H1 (cell line): Measurements from ENCODE around the gene TBC1D22A. TPM values are rescaled to one million over a fixed set of nuclear protein-coding genes. Genes with fewer than 3 reads are reported as not detected.

Experiments used
- CTCF ChIA-PET: fragments of 300-600 bp; sonication (Branson Sonifier 250); formaldehyde crosslinking; loops from one replicate; lab custom pipeline; 2021; ENCODE audit not compliant: partially characterized antibody; lab: Charles Lee
- POLR2A ChIA-PET: fragments of 300-600 bp; sonication (Branson Sonifier 250); formaldehyde crosslinking; loops from one replicate; lab custom pipeline; 2021; ENCODE audit warnings: inconsistent platforms; ENCODE audit not compliant: partially characterized antibody; lab: Charles Lee
- DNase-seq, 2 experiments: peaks; one replicate each; pipeline versions ENCODE4 v3.0.0 to v3.0.0-alpha.2; 2010 to 2022; ENCODE audit warnings: low spot score in 2 of 2, low read depth in 1 of 2, mixed read lengths in 1 of 2
- FAIRE-seq: peaks from 2 replicates; lab custom pipeline; 2011; peaks lifted over from hg19 to GRCh38; lab: Jason Lieb, UNC
- H2AFZ ChIP-seq: 2 replicates; pipeline ENCODE4 v1.8.1; 2012; ENCODE audit warnings: low read length, inconsistent platforms
- H2AK5ac ChIP-seq: 2 replicates; pipeline ENCODE4 v1.6.1; 2013; ENCODE audit warnings: low read depth, low read length
- H2BK120ac ChIP-seq: replicated peaks from 2 replicates; pipeline ENCODE3; 2013; ENCODE audit warnings: low read depth, low read length, inconsistent platforms
- H2BK12ac ChIP-seq: 2 replicates; pipeline ENCODE4 v1.6.1; 2013; ENCODE audit warnings: low read depth, low read length
- H2BK15ac ChIP-seq: 2 replicates; pipeline ENCODE4 v1.6.1; 2013; ENCODE audit warnings: low read length
- H2BK20ac ChIP-seq: 2 replicates; pipeline ENCODE4 v1.6.1; 2013; ENCODE audit warnings: low read length
- H2BK5ac ChIP-seq: 2 replicates; pipeline ENCODE4 v1.6.1; 2013; ENCODE audit warnings: low read depth, low read length
- H3K14ac ChIP-seq: 2 replicates; pipeline ENCODE4 v1.6.1; 2013; ENCODE audit warnings: inconsistent platforms; ENCODE audit not compliant: insufficient read length
- H3K18ac ChIP-seq: 2 replicates; pipeline ENCODE4 v1.6.1; 2013; ENCODE audit warnings: low read length; ENCODE audit errors: extremely low read depth
- H3K23ac ChIP-seq: 2 replicates; pipeline ENCODE4 v1.6.1; 2013; ENCODE audit warnings: inconsistent platforms; ENCODE audit not compliant: insufficient read length
- H3K23me2 ChIP-seq: 2 replicates; pipeline ENCODE4 v1.6.1; 2013; ENCODE audit warnings: low read depth, low read length
- H3K27ac ChIP-seq: 2 replicates; pipeline ENCODE4 v1.6.1; 2011; ENCODE audit warnings: low read depth, low read length, inconsistent platforms
- H3K27me3 ChIP-seq, 4 experiments: replicated peaks in 1 of 4; 1 replicate in 1 of 4; 2 replicates in 3 of 4; pipeline versions ENCODE4 v1.6.1 to v1.8.1; 2011 to 2013; ENCODE audit warnings: low read length in 3 of 4, mild to moderate bottlenecking in 3 of 4, inconsistent platforms in 2 of 4, mixed read lengths in 2 of 4, moderate library complexity in 1 of 4; ENCODE audit not compliant: control insufficient read depth in 3 of 4, insufficient read depth in 3 of 4; ENCODE audit errors: extremely low read depth in 1 of 4
- H3K36me3 ChIP-seq, 4 experiments: 2 replicates each; pipeline versions ENCODE4 v1.6.1 to v1.8.1; 2011 to 2013; ENCODE audit warnings: mild to moderate bottlenecking in 4 of 4, low read length in 3 of 4, moderate library complexity in 2 of 4, control low read depth in 1 of 4, inconsistent platforms in 1 of 4; ENCODE audit not compliant: insufficient read depth in 4 of 4, control insufficient read depth in 2 of 4
- H3K4ac ChIP-seq: replicated peaks from 2 replicates; pipeline ENCODE3; 2013; ENCODE audit warnings: low read length, low read depth, mixed read lengths, inconsistent platforms; ENCODE audit not compliant: insufficient read length
- H3K4me1 ChIP-seq, 4 experiments: replicated peaks in 1 of 4; 1 replicate in 1 of 4; 2 replicates in 3 of 4; pipeline versions ENCODE4 v1.6.1 to v1.8.1; 2011 to 2013; ENCODE audit warnings: low read length in 3 of 4, inconsistent platforms in 2 of 4, mixed read lengths in 1 of 4; ENCODE audit not compliant: insufficient read depth in 4 of 4, control insufficient read depth in 3 of 4
- H3K4me2 ChIP-seq, 2 experiments: 2 replicates each; pipeline versions ENCODE4 v1.6.1 to v1.8.1; 2011 to 2013; ENCODE audit warnings: low read depth in 2 of 2, low read length in 2 of 2, control low read depth in 1 of 2, inconsistent platforms in 1 of 2, mild to moderate bottlenecking in 1 of 2; ENCODE audit not compliant: insufficient read depth in 1 of 2
- H3K4me3 ChIP-seq, 4 experiments: fragments of 200-600, 300-600 bp in 1 of 4; sonication (generic), shearing (Covaris generic), sonication (Bioruptor Twin) in 1 of 4; 2 replicates each; pipeline versions ENCODE4 v1.5.1 to v1.8.1; 2011 to 2016; ENCODE audit warnings: low read length in 4 of 4, low read depth in 3 of 4, control low read depth in 2 of 4, inconsistent platforms in 2 of 4, mild to moderate bottlenecking in 2 of 4, mixed read lengths in 1 of 4, moderate library complexity in 1 of 4; ENCODE audit not compliant: insufficient read depth in 2 of 4; ENCODE audit errors: extremely low read depth in 1 of 4
- H3K56ac ChIP-seq: replicated peaks from 2 replicates; pipeline ENCODE3; 2013; ENCODE audit warnings: low read depth, mild to moderate bottlenecking, mixed read lengths, low read length, inconsistent platforms; ENCODE audit not compliant: insufficient read length
- H3K79me1 ChIP-seq: 2 replicates; pipeline ENCODE4 v1.6.1; 2013; ENCODE audit warnings: low read depth, low read length, control low read depth
- H3K79me2 ChIP-seq, 2 experiments: 2 replicates each; pipeline versions ENCODE4 v1.6.1 to v1.8.1; 2012 to 2013; ENCODE audit warnings: low read length in 2 of 2, mild to moderate bottlenecking in 2 of 2, inconsistent platforms in 1 of 2; ENCODE audit not compliant: insufficient read depth in 2 of 2, control insufficient read depth in 1 of 2
- H3K9ac ChIP-seq, 4 experiments: replicated peaks in 1 of 4; 1 replicate in 1 of 4; 2 replicates in 3 of 4; pipeline versions ENCODE4 v1.6.1 to v1.8.1; 2011 to 2013; ENCODE audit warnings: low read depth in 3 of 4, low read length in 3 of 4, control low read depth in 2 of 4, mild to moderate bottlenecking in 2 of 4, moderate library complexity in 2 of 4, inconsistent platforms in 1 of 4; ENCODE audit errors: extremely low read depth in 1 of 4
- H3K9me3 ChIP-seq, 2 experiments: 2 replicates each; pipeline versions ENCODE4 v1.6.1 to v1.8.1; 2012 to 2013; ENCODE audit warnings: mild to moderate bottlenecking in 2 of 2, moderate library complexity in 2 of 2, control low read depth in 1 of 2, inconsistent platforms in 1 of 2, low read depth in 1 of 2, low read length in 1 of 2, mixed read lengths in 1 of 2; ENCODE audit not compliant: insufficient read depth in 2 of 2
- H4K20me1 ChIP-seq, 2 experiments: replicated peaks in 1 of 2; 2 replicates each; pipeline versions ENCODE3 to v1.8.1; 2011 to 2013; ENCODE audit warnings: inconsistent platforms in 2 of 2, low read length in 2 of 2, mild to moderate bottlenecking in 1 of 2; ENCODE audit not compliant: insufficient read depth in 2 of 2, control insufficient read depth in 1 of 2
- H4K5ac ChIP-seq: 2 replicates; pipeline ENCODE4 v1.6.1; 2013; ENCODE audit warnings: low read length, low read depth, mixed read lengths, inconsistent platforms; ENCODE audit not compliant: insufficient read length
- H4K8ac ChIP-seq: 2 replicates; pipeline ENCODE4 v1.8.0; 2013; ENCODE audit warnings: mild to moderate bottlenecking, moderate library complexity, low read length, inconsistent platforms; ENCODE audit not compliant: insufficient read depth; ENCODE audit errors: extremely low read depth
- H4K91ac ChIP-seq: replicated peaks from 2 replicates; pipeline ENCODE3; 2013; ENCODE audit warnings: low read length, mixed read lengths, inconsistent platforms; ENCODE audit not compliant: insufficient read length
- CBX5 ChIP-seq: fragments of 300-800, 300-1000 bp; sonication (generic); IDR thresholded peaks from 2 replicates; pipeline ENCODE4 v1.7.1; 2016; ENCODE audit warnings: antibody characterized with exemption, low read length, low read depth
- CHD2 ChIP-seq: IDR thresholded peaks from 2 replicates; pipeline ENCODE4 v1.6.1; 2012; ENCODE audit warnings: low read length, improper control_type of control experiment
- CREB1 ChIP-seq: IDR thresholded peaks from 2 replicates; pipeline ENCODE4 v1.6.1; 2012; ENCODE audit warnings: inconsistent platforms
- EGR1 ChIP-seq: IDR thresholded peaks from 2 replicates; pipeline ENCODE4 v1.6.1; 2011; ENCODE audit warnings: low read depth, low read length, borderline replicate concordance
- EZH2 ChIP-seq: fragments of 200-600 bp; sonication (generic); IDR thresholded peaks from 2 replicates; pipeline ENCODE4 v1.7.1; 2012; ENCODE audit warnings: low read depth, mild to moderate bottlenecking, moderate library complexity, low read length, inconsistent platforms; ENCODE audit not compliant: severe bottlenecking
- GTF2F1 ChIP-seq: IDR thresholded peaks from 2 replicates; pipeline ENCODE4 v1.6.1; 2012; ENCODE audit warnings: low read depth, low read length, improper control_type of control experiment, borderline replicate concordance
- KDM4A ChIP-seq: IDR thresholded peaks from one replicate; pipeline ENCODE4 v1.7.1; 2012; ENCODE audit warnings: low read depth, mild to moderate bottlenecking, moderate library complexity, low read length, inconsistent platforms; ENCODE audit not compliant: severe bottlenecking
- NANOG ChIP-seq: IDR thresholded peaks from 2 replicates; pipeline ENCODE4 v1.6.1; 2011; ENCODE audit warnings: low read length, low read depth, mild to moderate bottlenecking, inconsistent platforms; ENCODE audit not compliant: insufficient read depth, poor library complexity, severe bottlenecking
- POLR2AphosphoS5 ChIP-seq: IDR thresholded peaks from 2 replicates; pipeline ENCODE4 v1.6.1; 2011; ENCODE audit warnings: low read depth, low read length
- RXRA ChIP-seq: IDR thresholded peaks from 2 replicates; pipeline ENCODE4 v1.6.1; 2011; ENCODE audit warnings: low read depth, mild to moderate bottlenecking, low read length, moderate library complexity; ENCODE audit not compliant: insufficient read depth
- SAP30 ChIP-seq: fragments of 300-600 bp; sonication (generic); IDR thresholded peaks from 2 replicates; pipeline ENCODE4 v1.7.1; 2012; ENCODE audit warnings: low read length, moderate library complexity, mild to moderate bottlenecking, inconsistent platforms; ENCODE audit not compliant: insufficient read depth, insufficient replicate concordance
- TBP ChIP-seq: IDR thresholded peaks from 2 replicates; pipeline ENCODE4 v1.6.1; 2011; ENCODE audit warnings: low read depth, low read length, improper control_type of control experiment
- WGBS, 2 experiments: shearing (Covaris generic) in 1 of 2; methylation state at CpG; one replicate each; pipeline versions ENCODE4 v1.1.6 to v1.1.7; 2013 to 2015; ENCODE audit warnings: low lambda C conversion rate in 2 of 2, mixed read lengths in 2 of 2, inconsistent platforms in 1 of 2, low coverage in 1 of 2, missing lambda C conversion rate in 1 of 2; ENCODE audit not compliant: insufficient replicate concordance in 2 of 2, insufficient coverage in 1 of 2, insufficient read length in 1 of 2; ENCODE audit errors: extremely low coverage in 1 of 2, missing lambda C conversion rate in 1 of 2; 5-methylcytosine and 5-hydroxymethylcytosine counted together
- polyA plus RNA-seq, 7 experiments: library from polyadenylated mRNA; depleted of rRNA in 3 of 7; stranded (reverse) in 5 of 7; unstranded in 2 of 7; fragments of >200 nt in 5 of 7; fragments of 200-250 nt in 2 of 7; gene quantifications; 1 replicate in 5 of 7; 2 replicates in 1 of 7; 4 replicates in 1 of 7; pipeline versions ENCODE4 v1.2.1 to v1.2.3, GENCODE V29; 2011 to 2013; ENCODE audit warnings: missing spikeins in 2 of 7, mixed read lengths in 2 of 7
- total RNA-seq: library from RNA; stranded (reverse); fragmentation: NEBNext Ultra II Directional; extraction: Animal tissue kit (Norgen Biotek cat#: 25700); gene quantifications from 2 replicates; pipeline ENCODE4 v1.2.1, GENCODE V29; 2021

Gene TBC1D22A
- total and polyA plus RNA-seq, 2 of the 8 experiments (the other 6 are each of a cell fraction or from before 2014, with no cell fraction given), result 11.9 to 18.4 TPM

DNA sequence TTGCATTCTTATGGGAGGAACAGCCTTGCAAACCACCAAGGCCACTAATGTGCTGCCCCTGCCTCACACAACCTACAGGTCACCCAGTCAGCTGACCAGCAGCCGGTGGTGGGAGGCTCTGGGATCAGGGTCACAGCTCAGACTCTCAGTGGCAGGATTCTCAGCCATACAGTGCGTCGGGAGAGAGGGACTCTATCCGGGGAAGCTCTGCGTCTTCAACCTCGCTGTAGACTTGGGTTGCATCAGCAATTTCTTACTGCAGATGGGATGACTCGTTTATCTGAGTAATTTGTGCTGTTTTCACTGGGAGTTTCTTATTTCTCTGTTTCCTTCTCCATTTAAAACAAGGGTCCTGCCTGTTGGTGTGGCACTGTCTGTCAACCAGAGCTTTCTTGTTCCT lies 257.7 kb downstream of the TBC1D22A start:
- Histone ChIP-seq H3K18ac (no peak overlapping the region), H3K4me3 (no peak overlapping the region), H3K4me1 (peaks cover 0 to 5% (median 1%) of the 10 kb centered on the region in 4 experiments; a peak in 3 of 7 replicates), H3K9ac (no peak overlapping the region)
- TF ChIP-seq CREB1 (no peak), KDM4A (no peak), RXRA (no peak), EZH2 (no peak), NANOG (no peak), POLR2AphosphoS5 (no peak), CBX5 (no peak), EGR1 (no peak), SAP30 (no peak), GTF2F1 (no peak), CHD2 (no peak), TBP (no peak)
- TF ChIP-seq, all 59 proteins: peak for 0
- Histone ChIP-seq H4K8ac (no peak overlapping the region), H3K23me2 (no peaks in the 10 kb centered on the region; the same call in 1 of the 2 replicates), H4K91ac (no peak overlapping the region), H3K27me3 (no peaks in the 10 kb centered on the region), H3K9me3 (peaks cover 10 to 22% of the 10 kb centered on the region in 2 experiments; a peak in 3 of 4 replicates), H2AFZ (no peak overlapping the region), H2BK15ac (no peak overlapping the region), H3K79me2 (no peaks in the 10 kb centered on the region), H3K27ac (no peak overlapping the region), H2BK120ac (no peak overlapping the region), H3K23ac (no peak overlapping the region), H2BK12ac (no peak overlapping the region), H2AK5ac (no peak overlapping the region), H2BK5ac (no peak overlapping the region), H3K36me3 (no peaks in the 10 kb centered on the region), H3K4me2 (no peak overlapping the region), H3K4ac (no peak overlapping the region), H2BK20ac (no peak overlapping the region), H3K56ac (no peak overlapping the region), H4K20me1 (no peaks in the 10 kb centered on the region), H3K14ac (no peak overlapping the region), H3K79me1 (no peaks in the 10 kb centered on the region; the same call in 1 of the 2 replicates), H4K5ac (no peak overlapping the region)
- ChIA-PET POLR2A (no interaction called here), CTCF (no interaction called here)
- 96% methylated on average over 7 of the region's 7 CpGs; no CpG with 5 or more reads in 1 of the 2 experiments for WGBS, 2 experiments
- FAIRE-seq, result no peak
- DNase-seq, result no peak
